Esophagus mucosa (tissue), 1 donor: ENCODE measurements around the gene GTF3C1. TPM values are rescaled to one million over a fixed set of nuclear protein-coding genes. Genes with fewer than 3 reads are reported as not detected.

ENCODE experiments used
- ATAC-seq: fragments of 200-7000 bp; cut with Tn5 transposase; one replicate; pipeline ENCODE4 v1.9.1; 2020
- total RNA-seq: library from RNA; stranded (reverse); gene quantifications from one replicate; pipeline ENCODE4 v1.2.4, GENCODE V29; 2023
- donor health status: DM: yes; HTN: yes; CAD: no.

Gene GTF3C1
- total RNA-seq, 1 donor from 2014 or later, result 103 TPM

- no peak for ATAC-seq
Measured at GRCh38 chr16:27482397-27483087, 67.2 kb downstream of the GTF3C1 start.

- ATAC-seq, result peak; percentile 25
Measured at GRCh38 chr16:27481282-27481934, 68.3 kb downstream of the GTF3C1 start.

- ATAC-seq, result no peak
Measured at GRCh38 chr16:27480761-27481160, 69.0 kb downstream of the GTF3C1 start.

- ATAC-seq, result no peak
Measured at GRCh38 chr16:27476240-27476639, 73.5 kb downstream of the GTF3C1 start.

- ATAC-seq, result no peak
Measured at GRCh38 chr16:27475561-27475960, 74.2 kb downstream of the GTF3C1 start.

GRCh38 chr16:27474921-27475320, 74.8 kb downstream of the GTF3C1 start:
- no peak for ATAC-seq

GRCh38 chr16:27474041-27474440, 75.7 kb downstream of the GTF3C1 start:
- no peak for ATAC-seq

- ATAC-seq, result peak; percentile 68
Measured at GRCh38 chr16:27473101-27473900, 76.4 kb downstream of the GTF3C1 start.

GRCh38 chr16:27472091-27473020, 77.4 kb downstream of the GTF3C1 start:
- ATAC-seq, result no peak

GRCh38 chr16:27471661-27472060, 78.1 kb downstream of the GTF3C1 start:
- ATAC-seq, result no peak

- peak; percentile 46 for ATAC-seq
Measured at GRCh38 chr16:27470567-27471431, 78.9 kb downstream of the GTF3C1 start.

GRCh38 chr16:27468941-27469531, 80.7 kb downstream of the GTF3C1 start:
- ATAC-seq, result no peak

- ATAC-seq, result no peak
Measured at GRCh38 chr16:27465483-27465879, 84.2 kb downstream of the GTF3C1 start.

- ATAC-seq, result no peak
Measured at GRCh38 chr16:27464626-27465482, 84.9 kb downstream of the GTF3C1 start.

GRCh38 chr16:27463741-27464591, 85.7 kb downstream of the GTF3C1 start:
- ATAC-seq, result no peak

- ATAC-seq, result no peak
Measured at GRCh38 chr16:27462846-27463682, 86.6 kb downstream of the GTF3C1 start.

- no peak for ATAC-seq
Measured at GRCh38 chr16:27462200-27462845, 87.4 kb downstream of the GTF3C1 start.
